ENCODE results near the gene PPIP5K2.

- TF ChIP-seq CTCF (IDR thresholded peaks at IDR 0.05; ENCODE audit: low read depth, low read length, poor library complexity, severe bottlenecking) (no peak), EZH2phosphoT487 (IDR thresholded peaks at IDR 0.05; ENCODE audit: borderline replicate concordance, low read length) (no peak)
Measured at GRCh38 chr5:103145196-103145595, 25.1 kb downstream of the PPIP5K2 start.
